Central memory CD8-positive, alpha-beta T cell (primary cell): ENCODE results near the gene P2RY8.
"Not testable (repeated sequence)": the region's sequence is repeated elsewhere in the genome, so short reads cannot be mapped to it uniquely, and the experiment has no call there.

Source experiments
- ATAC-seq: fragments of 150-1000 bp; cut with Tn5 transposase; replicated peaks from 2 replicates; pipeline ENCODE4 v1.10.0; 2022; ENCODE audit warnings: mild to moderate bottlenecking, moderate FRiP score, moderate number of reproducible peaks; ENCODE audit not compliant: poor library complexity, severe bottlenecking; ENCODE audit errors: extremely low read depth
- DNase-seq, 2 donors: peaks; one replicate each; pipeline ENCODE4 v3.0.0; 2021; ENCODE audit warnings: low spot score in 2 of 2
- H3K27ac Mint-ChIP-seq: one replicate; pipeline ENCODE4 v1.8.0; 2022; ENCODE audit warnings: low read depth, mild to moderate bottlenecking, moderate library complexity, mixed read lengths
- H3K27me3 Mint-ChIP-seq: one replicate; pipeline ENCODE4 v1.8.0; 2022; ENCODE audit warnings: mixed read lengths
- H3K36me3 Mint-ChIP-seq: one replicate; pipeline ENCODE4 v1.8.0; 2022; ENCODE audit warnings: mild to moderate bottlenecking, moderate library complexity, mixed read lengths; ENCODE audit not compliant: insufficient read depth
- H3K4me1 Mint-ChIP-seq: one replicate; pipeline ENCODE4 v1.8.0; 2022; ENCODE audit warnings: mixed read lengths
- H3K4me3 Mint-ChIP-seq: one replicate; pipeline ENCODE4 v1.8.0; 2022; ENCODE audit warnings: mild to moderate bottlenecking, moderate library complexity, mixed read lengths
- H3K9me3 Mint-ChIP-seq: one replicate; pipeline ENCODE4 v1.8.0; 2022; ENCODE audit warnings: mixed read lengths

The P2RY8 gene

DNA sequence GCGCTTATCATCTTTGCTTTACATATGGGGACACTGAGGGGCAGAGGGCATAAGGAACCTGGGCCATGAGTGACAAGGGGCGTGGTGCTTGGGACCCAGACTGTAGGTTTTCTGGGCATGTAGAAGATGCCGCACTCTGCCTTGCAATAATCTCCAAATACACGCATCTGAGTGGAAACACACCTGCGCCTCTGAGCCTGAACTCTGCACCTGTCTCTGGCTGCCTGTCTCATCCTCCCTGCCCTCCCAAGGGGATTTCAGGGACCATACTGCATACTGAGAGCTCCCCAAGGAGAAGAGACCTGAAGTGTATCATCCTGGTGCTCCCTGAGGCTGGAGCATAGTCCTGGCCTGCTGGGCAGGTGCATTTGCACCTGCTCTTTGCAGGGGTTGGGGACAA is 49.6 kb downstream of the P2RY8 start:
- Mint-ChIP-seq H3K4me1 (peaks cover 52% of the 10 kb centered on the region), H3K27me3 (no peaks in the 10 kb centered on the region), H3K9me3 (peaks cover 12% of the 10 kb centered on the region), H3K36me3 (peaks cover 73% of the 10 kb centered on the region), H3K4me3 (peak overlapping the region; percentile 23), H3K27ac (peak overlapping the region; percentile 71)
- DNase-seq (no peak), ATAC-seq (no peak)

DNA sequence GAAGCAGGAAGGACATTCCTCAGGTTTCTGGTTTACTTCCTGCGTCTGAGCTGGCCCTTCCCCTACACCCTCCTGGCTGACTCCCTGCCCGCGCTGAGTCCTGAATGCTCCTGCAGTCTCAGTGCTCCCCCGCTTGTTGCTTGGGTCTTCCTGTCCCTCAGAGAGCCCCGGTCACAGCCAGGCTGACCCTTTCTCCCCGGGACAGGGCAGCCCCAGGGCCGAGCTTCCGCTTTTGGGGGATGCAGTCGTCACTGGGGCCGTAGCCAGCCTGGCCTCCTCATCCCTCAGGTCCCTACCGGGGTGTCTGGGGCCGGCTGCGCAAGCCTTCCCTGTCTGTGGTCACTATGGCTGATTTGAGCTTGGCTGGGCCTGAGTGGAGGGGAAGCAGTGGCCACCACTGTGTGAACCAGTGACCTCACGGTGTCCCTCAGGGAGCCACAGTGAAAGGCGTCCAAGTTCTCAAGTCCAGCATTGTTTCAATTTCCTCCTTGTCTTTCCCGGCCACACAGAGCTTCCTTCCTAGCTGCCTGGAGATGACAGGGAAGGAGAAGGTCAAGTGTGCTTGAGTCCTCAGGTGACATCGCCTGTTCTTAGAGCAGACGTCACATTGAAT is 50.1 kb downstream of the P2RY8 start:
- H3K27ac Mint-ChIP-seq, result peak overlapping the region; percentile 71
- H3K27me3 Mint-ChIP-seq, result no peaks in the 10 kb centered on the region
- peaks cover 52% of the 10 kb centered on the region for H3K4me1 Mint-ChIP-seq
- peaks cover 9% of the 10 kb centered on the region for H3K9me3 Mint-ChIP-seq
- DNase-seq (peak in 1 of 2 donors; percentile 7), ATAC-seq (no peak)
- no peak overlapping the region for H3K4me3 Mint-ChIP-seq
- peaks cover 73% of the 10 kb centered on the region for H3K36me3 Mint-ChIP-seq

DNA sequence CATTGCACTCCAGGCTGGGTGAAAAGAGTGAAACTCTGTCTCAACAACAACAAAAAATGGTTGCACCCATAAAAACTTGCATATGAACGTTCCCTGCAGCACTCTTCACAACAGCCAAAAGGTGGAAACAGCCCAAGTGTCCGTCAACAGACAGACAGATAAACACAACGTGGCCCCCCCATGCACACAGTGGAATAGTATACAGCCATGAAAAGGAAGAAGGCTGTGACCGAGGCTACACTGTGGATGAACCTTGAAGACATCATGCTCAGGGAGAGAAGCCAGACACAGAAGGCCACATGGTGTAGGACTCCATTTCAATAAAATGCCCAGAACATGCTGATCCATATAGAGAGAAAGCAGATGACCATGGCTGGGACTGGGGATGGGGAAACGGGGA is 50.8 kb downstream of the P2RY8 start:
- no peak overlapping the region for H3K27ac Mint-ChIP-seq
- no peak for DNase-seq
- peaks cover 2% of the 10 kb centered on the region for H3K9me3 Mint-ChIP-seq
- peaks cover 72% of the 10 kb centered on the region for H3K36me3 Mint-ChIP-seq
- peaks cover 58% of the 10 kb centered on the region for H3K4me1 Mint-ChIP-seq
- no peak for ATAC-seq
- H3K27me3 Mint-ChIP-seq, result no peaks in the 10 kb centered on the region
- no peak overlapping the region for H3K4me3 Mint-ChIP-seq

DNA sequence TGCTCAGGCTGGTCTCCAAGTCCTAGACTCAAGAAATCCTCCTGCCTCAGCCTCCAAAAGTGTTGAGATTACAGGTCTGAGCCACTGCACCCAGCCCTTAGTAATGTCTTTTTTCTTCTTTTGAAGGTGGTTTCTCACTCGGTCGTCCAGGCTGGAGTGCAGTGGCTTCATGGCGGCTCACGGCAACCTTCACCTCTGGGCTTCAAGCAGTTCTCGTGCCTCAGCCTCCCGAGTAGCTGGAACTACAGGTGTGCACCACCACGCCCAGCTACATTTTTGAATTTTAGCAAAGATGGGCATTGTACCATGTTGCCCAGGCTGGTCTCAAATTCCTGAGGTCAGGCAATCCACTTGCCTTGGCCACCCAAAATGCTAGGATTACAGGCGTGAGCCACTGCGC is 52.0 kb downstream of the P2RY8 start:
- Mint-ChIP-seq H3K4me1 (peaks cover 69% of the 10 kb centered on the region), H3K9me3 (no peaks in the 10 kb centered on the region), H3K27me3 (no peaks in the 10 kb centered on the region), H3K4me3 (no peak overlapping the region), H3K36me3 (peaks cover 75% of the 10 kb centered on the region), H3K27ac (peak overlapping the region; percentile 96)
- DNase-seq (peak; percentile 1 to 8), ATAC-seq (no peak)

DNA sequence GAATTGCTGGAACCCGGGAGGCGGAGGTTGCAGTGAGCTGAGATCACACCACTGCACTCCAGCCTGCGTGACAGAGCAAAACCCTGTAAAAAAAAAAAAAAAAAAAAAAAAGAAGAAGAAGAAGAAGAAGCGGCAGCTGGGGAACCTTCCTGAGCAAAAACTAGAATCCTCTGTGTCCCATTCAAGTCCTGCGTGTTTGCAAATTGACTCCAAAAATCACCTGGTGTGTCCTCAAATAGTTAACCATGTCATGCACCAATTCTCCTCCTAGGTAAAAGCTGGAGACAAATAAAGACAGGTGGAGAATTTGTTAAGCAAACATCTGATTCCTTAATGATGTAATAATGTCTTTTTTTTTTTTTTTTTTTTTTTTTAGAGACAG is 52.4 kb downstream of the P2RY8 start:
- Mint-ChIP-seq H3K9me3 (no peaks in the 10 kb centered on the region), H3K4me1 (peaks cover 73% of the 10 kb centered on the region), H3K27me3 (no peaks in the 10 kb centered on the region), H3K4me3 (no peak overlapping the region), H3K36me3 (peaks cover 76% of the 10 kb centered on the region), H3K27ac (peak overlapping the region; percentile 96)
- no peak for ATAC-seq
- DNase-seq, result peak in 1 of 2 donors; percentile 6

DNA sequence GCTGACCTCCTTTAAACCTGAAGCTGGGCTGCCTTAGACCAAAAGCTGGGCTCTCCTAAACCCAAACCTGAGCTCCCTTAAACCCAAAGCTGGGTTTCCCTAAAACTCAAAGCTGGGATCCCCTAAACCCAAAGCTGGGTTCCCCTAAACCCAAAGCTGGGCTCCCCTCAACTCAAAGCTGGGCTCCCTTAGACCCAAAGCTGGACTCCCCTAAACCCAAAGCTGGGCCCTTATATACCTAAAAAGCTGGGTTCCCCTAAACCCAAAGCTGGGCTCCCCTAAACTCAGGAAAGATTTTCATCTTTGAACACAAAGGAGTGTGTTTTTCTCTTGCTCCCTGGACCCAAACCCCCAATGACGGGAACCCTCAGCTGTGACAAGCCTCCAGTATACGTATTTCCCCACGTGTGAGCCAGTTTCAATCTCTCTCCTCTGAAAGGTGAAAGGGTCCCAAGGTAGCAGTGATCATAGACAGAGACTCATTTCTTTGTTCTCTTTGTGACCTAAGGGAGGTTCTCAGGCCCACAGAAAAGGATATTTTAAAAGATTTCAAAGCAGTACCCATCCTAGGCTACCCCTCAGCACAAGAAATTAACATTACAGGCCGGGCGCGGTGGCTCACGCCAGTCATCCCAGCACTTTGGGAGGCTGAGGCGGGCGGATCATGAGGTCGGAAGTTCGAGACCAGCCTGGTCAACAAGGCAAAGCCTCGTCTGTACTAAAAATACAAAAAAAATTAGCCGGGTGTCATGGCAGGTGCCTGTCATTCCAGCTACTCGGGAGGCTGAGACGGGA is 52.9 kb downstream of the P2RY8 start:
- peaks cover 79% of the 10 kb centered on the region for H3K4me1 Mint-ChIP-seq
- ATAC-seq, result no peak
- H3K27me3 Mint-ChIP-seq, result no peaks in the 10 kb centered on the region
- peak; percentile 7 to 18 for DNase-seq
- H3K36me3 Mint-ChIP-seq, result peaks cover 76% of the 10 kb centered on the region
- H3K9me3 Mint-ChIP-seq, result peaks cover 4% of the 10 kb centered on the region
- H3K27ac Mint-ChIP-seq, result peak overlapping the region; percentile 96
- peak overlapping the region; percentile 47 for H3K4me3 Mint-ChIP-seq

DNA sequence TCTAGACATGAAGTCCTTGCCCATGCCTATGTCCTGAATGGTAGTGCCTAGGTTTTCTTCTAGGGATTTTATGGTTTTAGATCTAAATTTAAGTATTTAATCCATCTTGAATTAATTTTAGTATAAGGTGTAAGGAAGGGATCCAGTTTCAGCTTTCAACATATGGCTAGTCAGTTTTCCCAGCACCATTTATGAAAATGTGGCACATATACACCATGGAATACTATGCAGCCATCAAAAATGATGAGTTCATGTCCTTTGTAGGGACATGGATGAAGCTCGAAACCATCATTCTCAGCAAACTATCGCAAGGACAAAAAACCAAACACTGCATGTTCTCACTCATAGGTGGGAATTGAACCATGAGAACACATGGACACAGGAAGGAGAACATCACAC is 54.5 kb downstream of the P2RY8 start:
- Mint-ChIP-seq H3K4me1 (peaks cover 81% of the 10 kb centered on the region), H3K27ac (peak overlapping the region; percentile 99), H3K9me3 (peaks cover 11% of the 10 kb centered on the region), H3K4me3 (peak overlapping the region; percentile 77), H3K36me3 (peaks cover 78% of the 10 kb centered on the region)
- not testable (repeated sequence) for DNase-seq, H3K27me3 Mint-ChIP-seq, ATAC-seq

DNA sequence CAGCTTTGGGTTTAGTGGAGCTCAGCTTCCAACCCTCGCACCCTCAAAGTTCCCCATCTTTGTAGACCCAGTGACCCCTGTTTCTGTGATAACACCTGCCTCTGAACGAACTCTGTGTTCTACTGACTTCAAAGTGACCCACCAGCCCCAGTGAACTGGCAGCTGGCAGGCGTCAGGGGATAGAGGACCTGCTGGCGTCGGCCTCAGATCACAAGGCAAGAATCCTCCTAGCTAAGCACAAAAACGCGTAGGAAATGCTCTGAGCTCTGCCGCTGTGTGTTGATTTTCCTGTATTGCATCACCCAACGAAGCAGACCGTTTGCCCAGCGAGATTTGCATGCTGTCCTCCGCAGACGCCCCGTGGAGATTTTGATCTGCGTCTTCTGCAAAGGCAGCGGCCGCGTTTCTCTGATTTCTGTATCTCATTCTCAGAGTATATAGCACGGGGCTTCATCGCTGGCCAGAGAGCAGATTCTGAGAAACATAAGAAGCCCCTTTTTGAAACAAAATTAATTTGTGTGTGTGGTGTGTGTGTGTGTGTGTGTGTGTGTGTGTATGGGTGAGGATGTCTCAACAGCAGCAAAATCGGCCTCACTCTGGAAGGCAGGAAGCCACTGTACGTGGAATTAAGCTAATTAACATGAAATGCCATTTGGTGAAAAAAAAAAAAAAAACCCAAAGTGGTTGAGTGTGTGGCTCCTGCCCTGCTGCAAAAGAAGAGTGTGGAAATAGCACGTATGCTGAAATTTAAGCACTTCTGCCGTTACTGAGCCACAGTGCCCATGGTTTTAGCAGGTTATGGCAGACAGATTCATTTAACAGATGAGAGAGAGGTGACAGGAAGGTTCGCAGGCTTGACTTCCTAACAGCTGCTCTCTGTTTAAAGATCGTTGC is 55.1 kb downstream of the P2RY8 start:
- Mint-ChIP-seq H3K9me3 (peaks cover 11% of the 10 kb centered on the region), H3K27ac (peak overlapping the region; percentile 99), H3K27me3 (no peaks in the 10 kb centered on the region), H3K36me3 (peaks cover 78% of the 10 kb centered on the region), H3K4me1 (peaks cover 81% of the 10 kb centered on the region), H3K4me3 (peak overlapping the region; percentile 77)
- peak; percentile 64 to 86 for DNase-seq
- peak; percentile 88 for ATAC-seq

DNA sequence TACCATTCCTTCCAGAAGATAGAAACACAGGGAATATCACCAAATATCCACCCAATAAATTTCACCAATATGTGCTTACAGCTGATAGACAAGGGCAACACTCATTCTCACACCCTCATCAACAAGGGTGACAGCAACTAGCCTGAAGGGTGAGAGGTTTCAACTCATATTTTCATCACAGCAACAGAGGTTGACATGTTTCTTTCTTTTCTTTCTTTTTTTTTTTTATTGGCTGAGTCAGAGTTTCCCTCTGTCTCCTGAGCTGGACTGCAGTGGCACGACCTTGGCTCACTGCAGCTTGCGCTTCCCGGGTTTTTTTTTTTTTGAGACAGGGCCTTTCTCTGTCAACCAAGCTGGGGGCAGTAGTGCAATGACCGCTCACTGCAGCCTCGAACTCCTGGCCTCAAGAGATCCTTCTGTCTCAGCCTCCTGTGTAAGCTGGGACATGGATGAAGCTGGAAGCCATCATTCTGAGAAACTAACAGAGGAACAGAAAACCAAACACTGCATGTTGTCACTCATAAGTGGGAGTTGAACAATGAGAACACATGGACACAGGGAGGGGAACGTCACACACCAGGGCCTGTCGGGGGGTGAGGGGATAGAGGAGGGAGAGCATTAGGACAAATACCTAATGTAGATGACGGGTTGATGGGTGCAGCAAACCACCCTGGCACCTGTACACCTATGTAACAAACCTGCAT is 56.8 kb downstream of the P2RY8 start:
- H3K27ac Mint-ChIP-seq, result peak overlapping the region; percentile 99
- peaks cover 11% of the 10 kb centered on the region for H3K9me3 Mint-ChIP-seq
- H3K4me1 Mint-ChIP-seq, result peaks cover 82% of the 10 kb centered on the region
- H3K36me3 Mint-ChIP-seq, result peaks cover 72% of the 10 kb centered on the region
- DNase-seq (peak; percentile 10 to 13), ATAC-seq (no peak)
- H3K4me3 Mint-ChIP-seq, result peak overlapping the region; percentile 77
- no peaks in the 10 kb centered on the region for H3K27me3 Mint-ChIP-seq

DNA sequence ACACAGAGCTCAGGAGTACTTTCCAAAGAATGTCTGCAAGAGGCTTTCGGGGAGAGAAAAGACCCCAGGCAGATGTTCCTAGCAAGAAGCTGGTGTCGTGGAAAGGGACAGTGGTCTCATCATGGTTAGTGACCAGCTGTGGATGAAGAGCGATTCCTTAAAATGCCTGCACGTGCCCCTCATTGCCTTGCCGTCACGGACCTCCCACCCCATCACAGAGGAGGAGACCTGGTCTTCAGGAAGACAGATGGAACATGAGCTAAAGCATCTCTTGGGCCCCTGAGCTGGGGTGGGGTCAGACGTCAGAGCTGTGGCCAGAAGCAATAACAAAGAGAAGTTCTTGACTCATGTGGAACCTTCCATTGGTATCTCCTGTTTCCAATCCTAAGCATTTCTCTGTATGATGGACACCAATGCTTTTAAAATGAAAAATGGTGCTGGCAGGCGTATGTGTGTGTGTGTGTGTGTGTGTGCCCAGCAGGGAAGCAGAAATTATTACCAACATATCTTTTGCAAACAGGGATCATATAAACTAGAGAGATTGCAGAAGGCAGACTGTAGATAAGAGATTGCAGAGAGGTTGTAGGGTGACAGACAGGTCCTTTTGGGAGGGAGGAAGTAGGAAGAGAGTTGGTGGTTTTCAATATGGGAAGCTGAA is 59.1 kb downstream of the P2RY8 start:
- peak overlapping the region; percentile 34 for H3K4me3 Mint-ChIP-seq
- DNase-seq, result peak; percentile 8 to 12

DNA sequence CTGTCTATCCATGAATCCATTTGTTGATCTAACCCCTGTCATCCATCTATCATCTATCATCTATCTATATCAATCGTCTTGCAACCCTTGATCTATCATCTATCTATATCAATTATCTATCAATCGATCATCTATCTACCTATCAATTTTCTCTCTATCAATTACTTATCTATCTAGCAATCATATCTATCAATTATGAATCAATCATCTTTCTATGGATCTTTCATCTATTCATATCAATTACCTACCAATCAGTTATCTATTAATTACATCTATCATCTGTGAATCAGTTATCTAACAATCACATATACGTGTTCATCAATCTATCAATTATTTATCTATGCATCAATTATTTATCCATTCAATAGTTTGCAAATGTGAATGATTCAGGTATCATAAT is 59.8 kb downstream of the P2RY8 start:
- Mint-ChIP-seq H3K4me3 (peak overlapping the region; percentile 34), H3K27me3 (no peaks in the 10 kb centered on the region), H3K36me3 (peaks cover 66% of the 10 kb centered on the region), H3K4me1 (peaks cover 88% of the 10 kb centered on the region), H3K9me3 (peaks cover 35% of the 10 kb centered on the region), H3K27ac (peak overlapping the region; percentile 99)
- DNase-seq (no peak), ATAC-seq (no peak)

More for the DNA sequence above, 59.1 kb downstream of the P2RY8 start:
- H3K27ac Mint-ChIP-seq, result peak overlapping the region; percentile 99
- H3K4me1 Mint-ChIP-seq, result peaks cover 85% of the 10 kb centered on the region
- peaks cover 67% of the 10 kb centered on the region for H3K36me3 Mint-ChIP-seq
- ATAC-seq, result no peak
- H3K9me3 Mint-ChIP-seq, result peaks cover 30% of the 10 kb centered on the region
- H3K27me3 Mint-ChIP-seq, result no peaks in the 10 kb centered on the region
